GM21737 (cell line): ENCODE data around the gene CDC14C.

Experiments used
- ATAC-seq: cut with Tn5 transposase; IDR thresholded peaks from one replicate; pipeline ENCODE4 v1.9.1; 2021; ENCODE audit warnings: mild to moderate bottlenecking, moderate library complexity; ENCODE audit not compliant: unreplicated experiment

Gene CDC14C

GRCh38 chr7:48971173-48971572, 46.8 kb downstream of the CDC14C start:
- no peak for ATAC-seq

- no peak for ATAC-seq
Observed at GRCh38 chr7:48976253-48976652, 51.9 kb downstream of the CDC14C start.

GRCh38 chr7:48976850-48977249, 52.5 kb downstream of the CDC14C start:
- no peak for ATAC-seq
